HCT116 (cell line): ENCODE data around the gene LRRC4C. TPM values are rescaled to one million over a fixed set of nuclear protein-coding genes. Genes with fewer than 3 reads are reported as not detected.

Experiments
- ATAC-seq: fragments of 200-7000 bp; cut with Tn5 transposase; 2 replicates; pipeline ENCODE4 v1.9.1; 2020; ENCODE audit warnings: mild to moderate bottlenecking, moderate library complexity
- BruUV-seq: library from RNA; stranded (reverse); fragments of 400-500 nt; replicated peaks from 2 replicates; lab custom pipeline; 2021; lab: Mats Ljungman, UMichigan
- CTCF ChIA-PET: fragments of 300-600 bp; sonication (Branson Sonifier 250); formaldehyde crosslinking; loops from one replicate; lab custom pipeline; 2021; ENCODE audit warnings: antibody characterized with exemption; lab: Charles Lee
- POLR2A ChIA-PET: fragments of 300-600, 350-600 bp; sonication (Branson Sonifier 250); formaldehyde crosslinking; loops from one replicate; lab custom pipeline; 2021; ENCODE audit warnings: antibody characterized with exemption; lab: Charles Lee
- RAD21 ChIA-PET, 2 experiments: fragments of 300-600 bp; sonication (Branson Sonifier 250); formaldehyde crosslinking; loops; one replicate each; lab custom pipeline; 2023; ENCODE audit warnings: low total read pairs in 2 of 2; ENCODE audit not compliant: uncharacterized antibody in 2 of 2, unreplicated experiment in 2 of 2, low non-redundant PET in 1 of 2; lab: Charles Lee
- DNase-seq: peaks from one replicate; pipeline ENCODE4 v3.0.0-alpha.2; 2010; ENCODE audit warnings: low read depth, low spot score
- H2AFZ ChIP-seq: fragments of 200-600 bp; shearing (Covaris generic), sonication (generic); 2 replicates; pipeline ENCODE4 v1.6.1; 2017; ENCODE audit warnings: low read depth, mixed run types, mixed read lengths, antibody characterized with exemption, low read length; ENCODE audit not compliant: poor library complexity, severe bottlenecking
- H3K27ac ChIP-seq: 2 replicates; pipeline ENCODE4 v1.5.1; 2012; ENCODE audit warnings: low read depth, low read length
- H3K27me3 ChIP-seq: fragments of 200-600 bp; sonication (generic); 2 replicates; pipeline ENCODE4 v1.6.1; 2016; ENCODE audit warnings: mixed run types, low read length, mixed read lengths; ENCODE audit not compliant: insufficient read depth
- H3K36me3 ChIP-seq, 2 experiments: fragments of 200-500 bp in 1 of 2; fragments of 200-600 bp in 1 of 2; sonication (Bioruptor generic) in 1 of 2; sonication (generic) in 1 of 2; 2 replicates each; pipeline versions ENCODE4 v1.5.1 to v1.6.1; 2014 to 2016; ENCODE audit warnings: low read length in 2 of 2, inconsistent platforms in 1 of 2, mixed read lengths in 1 of 2, mixed run types in 1 of 2; ENCODE audit not compliant: insufficient read depth in 2 of 2, control insufficient read depth in 1 of 2
- H3K4me1 ChIP-seq, 2 experiments: fragments of 200-600 bp in 1 of 2; sonication (generic) in 1 of 2; 2 replicates each; pipeline versions ENCODE4 v1.5.1 to v1.6.1; 2012 to 2017; ENCODE audit warnings: low read length in 2 of 2, inconsistent platforms in 1 of 2, mild to moderate bottlenecking in 1 of 2, mixed read lengths in 1 of 2, mixed run types in 1 of 2, moderate library complexity in 1 of 2; ENCODE audit not compliant: insufficient read depth in 2 of 2, control insufficient read depth in 1 of 2
- H3K4me2 ChIP-seq: fragments of 200-600 bp; sonication (generic); 2 replicates; pipeline ENCODE4 v1.6.1; 2017; ENCODE audit warnings: mixed run types, low read length, mixed read lengths
- H3K4me3 ChIP-seq, 2 experiments: fragments of 200-600 bp in 1 of 2; sonication (generic) in 1 of 2; replicated peaks in 1 of 2; 2 replicates each; pipeline ENCODE4 v1.5.1; 2011 to 2016; ENCODE audit warnings: low read length in 2 of 2, control low read depth in 1 of 2, low read depth in 1 of 2, mild to moderate bottlenecking in 1 of 2, mixed read lengths in 1 of 2, mixed run types in 1 of 2
- H3K79me2 ChIP-seq: fragments of 200-600 bp; sonication (generic); 2 replicates; pipeline ENCODE4 v1.6.1; 2017; ENCODE audit warnings: mild to moderate bottlenecking, mixed run types, low read length, moderate library complexity, mixed read lengths; ENCODE audit not compliant: insufficient read depth
- H3K9ac ChIP-seq: fragments of 200-600 bp; sonication (generic); 2 replicates; pipeline ENCODE4 v1.6.1; 2016; ENCODE audit warnings: low read length, mixed read lengths
- H3K9me2 ChIP-seq: fragments of 200-600 bp; sonication (generic), shearing (Covaris generic); 2 replicates; pipeline ENCODE4 v1.6.1; 2017; ENCODE audit warnings: mixed run types, mild to moderate bottlenecking, moderate library complexity; ENCODE audit not compliant: insufficient read depth
- H3K9me3 ChIP-seq, 2 experiments: fragments of 200-500 bp in 1 of 2; fragments of 200-600 bp in 1 of 2; sonication (Bioruptor generic) in 1 of 2; sonication (generic) in 1 of 2; 2 replicates each; pipeline ENCODE4 v1.6.1; 2014 to 2017; ENCODE audit warnings: low read length in 2 of 2, mixed read lengths in 2 of 2, inconsistent platforms in 1 of 2, low read depth in 1 of 2, mild to moderate bottlenecking in 1 of 2, mixed run types in 1 of 2, moderate library complexity in 1 of 2; ENCODE audit not compliant: control insufficient read depth in 1 of 2, insufficient read depth in 1 of 2
- H4K20me1 ChIP-seq: fragments of 200-600 bp; sonication (generic), shearing (Covaris generic); 2 replicates; pipeline ENCODE4 v1.6.1; 2017; ENCODE audit warnings: mixed run types, mild to moderate bottlenecking, moderate library complexity; ENCODE audit not compliant: insufficient read depth
- ATF3 ChIP-seq: IDR thresholded peaks from 2 replicates; pipeline ENCODE4 v1.6.1; 2012
- CBX3 ChIP-seq: IDR thresholded peaks from 2 replicates; pipeline ENCODE4 v1.6.1; 2012; ENCODE audit warnings: low read depth
- CEBPB ChIP-seq: IDR thresholded peaks from 2 replicates; pipeline ENCODE4 v1.6.1; 2012; ENCODE audit warnings: low read depth
- CTCF ChIP-seq, 3 experiments: fragments of 200-600 bp in 1 of 3; sonication (generic) in 1 of 3; IDR thresholded peaks in 2 of 3; conservative IDR thresholded peaks in 1 of 3; 2 replicates each; pipeline ENCODE4 v1.5.1; 2012 to 2017; ENCODE audit warnings: low read depth in 2 of 3, low read length in 2 of 3, antibody characterized with exemption in 1 of 3, borderline replicate concordance in 1 of 3, control low read depth in 1 of 3, mild to moderate bottlenecking in 1 of 3, mixed read lengths in 1 of 3, mixed run types in 1 of 3, moderate library complexity in 1 of 3; ENCODE audit not compliant: insufficient read depth in 1 of 3
- EGR1 ChIP-seq: IDR thresholded peaks from 2 replicates; pipeline ENCODE4 v1.6.1; 2012; ENCODE audit warnings: low read depth
- FOSL1 ChIP-seq: IDR thresholded peaks from 2 replicates; pipeline ENCODE4 v1.6.1; 2012; ENCODE audit warnings: low read depth
- JUND ChIP-seq: IDR thresholded peaks from 2 replicates; pipeline ENCODE4 v1.6.1; 2012
- MAX ChIP-seq: IDR thresholded peaks from 2 replicates; pipeline ENCODE4 v1.6.1; 2012
- POLR2AphosphoS5 ChIP-seq: IDR thresholded peaks from 2 replicates; pipeline ENCODE4 v1.6.1; 2011; ENCODE audit warnings: mild to moderate bottlenecking, low read depth, low read length, moderate library complexity
- RAD21 ChIP-seq: IDR thresholded peaks from 2 replicates; pipeline ENCODE4 v1.6.1; 2012; ENCODE audit warnings: low read depth, mild to moderate bottlenecking
- REST ChIP-seq: IDR thresholded peaks from 2 replicates; pipeline ENCODE4 v1.6.1; 2012; ENCODE audit warnings: low read depth
- SIN3A ChIP-seq: IDR thresholded peaks from 2 replicates; pipeline ENCODE4 v1.6.1; 2012; ENCODE audit warnings: low read depth
- YY1 ChIP-seq: IDR thresholded peaks from 2 replicates; pipeline ENCODE4 v1.6.1; 2011; ENCODE audit warnings: low read length, low read depth, moderate library complexity, mild to moderate bottlenecking; ENCODE audit not compliant: insufficient replicate concordance; ENCODE audit errors: extremely low read depth
- ZFX ChIP-seq: fragments of 450-650 bp; IDR thresholded peaks from 2 replicates; pipeline ENCODE4 v1.6.1; 2017
- ZNF274 ChIP-seq: fragments of 200-500 bp; sonication (Bioruptor generic); IDR thresholded peaks from 2 replicates; pipeline ENCODE4 v1.6.1; 2014; ENCODE audit warnings: mild to moderate bottlenecking, low read depth, low read length, inconsistent platforms
- intact Hi-C: fragments of 100-400 bp; cut with micrococcal nuclease; formaldehyde crosslinking; loops from 2 replicates; pipeline ENCODE4 v1.10.0; 2022
- total RNA-seq: library from RNA; stranded (reverse); gene quantifications from one replicate; pipeline ENCODE4 v1.2.1, GENCODE V29; 2021; ENCODE audit not compliant: unreplicated experiment

Gene LRRC4C
- total RNA-seq, 1 experiment from 2014 or later: not detected

GRCh38 chr11:40879911-40880310 is 579.5 kb downstream of the LRRC4C start:
- Histone ChIP-seq H3K36me3 (no peaks in the 10 kb centered on the region), H3K9ac (no peak overlapping the region), H3K9me3 (peaks cover 6 to 16% of the 10 kb centered on the region in 2 experiments; a peak in 3 of 4 replicates), H3K4me3 (no peak overlapping the region), H4K20me1 (no peaks in the 10 kb centered on the region), H3K4me2 (no peak overlapping the region), H2AFZ (no peak overlapping the region), H3K27ac (no peak overlapping the region), H3K4me1 (no peaks in the 10 kb centered on the region), H3K79me2 (no peaks in the 10 kb centered on the region), H3K9me2 (no peaks in the 10 kb centered on the region), H3K27me3 (no peaks in the 10 kb centered on the region)
- POLR2A ChIA-PET: no interaction called here
- RAD21 ChIA-PET: no interaction called here
- intact Hi-C loops: no loop called here
- CTCF ChIA-PET: no interaction called here
- no peak for TF ChIP-seq POLR2AphosphoS5
- no peak for TF ChIP-seq ZNF274
- TF ChIP-seq RAD21: no peak
- no peak for TF ChIP-seq CBX3
- no peak for TF ChIP-seq YY1
- no peak for TF ChIP-seq CEBPB
- no peak for TF ChIP-seq FOSL1
- no peak for TF ChIP-seq EGR1
- no peak for TF ChIP-seq CTCF (IDR thresholded peaks at IDR 0.05 in 2 of 3, conservative IDR thresholded peaks at IDR 0.05 in 1 of 3; ENCODE audit: borderline replicate concordance in 1 of 3, insufficient read depth in 1 of 3, low read depth in 2 of 3, low read length in 2 of 3)
- no peak for TF ChIP-seq ATF3
- TF ChIP-seq JUND: no peak
- no peak for TF ChIP-seq SIN3A
- TF ChIP-seq MAX: no peak
- no peak for TF ChIP-seq REST
- TF ChIP-seq ZFX: no peak
- DNase-seq (no peak), ATAC-seq (no peak)
- no TSS peak for BruUV-seq
